Neural progenitor cell (in vitro differentiated cells): ENCODE results near the gene GUCD1.
"Not testable (repeated sequence)": the region's sequence is repeated elsewhere in the genome, so short reads cannot be mapped to it uniquely, and the experiment has no call there.

Experiments used
- CTCF ChIP-seq: fragments of 200-600 bp; sonication (generic); IDR thresholded peaks from 2 replicates; pipeline ENCODE4 v1.5.1; 2017; ENCODE audit warnings: antibody characterized with exemption, mild to moderate bottlenecking
- EZH2phosphoT487 ChIP-seq: fragments of 200-600 bp; sonication (generic); IDR thresholded peaks from 2 replicates; pipeline ENCODE4 v1.6.1; 2017; ENCODE audit warnings: antibody characterized with exemption

GRCh38 chr22:24593559-24593835, 38.6 kb upstream of the GUCD1 start:
- TF ChIP-seq CTCF, EZH2phosphoT487: not testable (repeated sequence)
